ENCODE results near the gene MORN1.

- no peak for TF ChIP-seq CTCF (IDR thresholded peaks at IDR 0.05; ENCODE audit: low read length)
- no peak for TF ChIP-seq EZH2 (optimal IDR thresholded peaks at IDR 0.05; ENCODE audit: low read depth, low read length)
Measured at GRCh38 chr1:2436876-2437275, 45.5 kb upstream of the MORN1 start.

Data from MM.1S (cell line).